K562 treated with DMSO at 1 percent for 12 hours (cell line): ENCODE data around the gene MAN1B1. TPM values are rescaled to one million over a fixed set of nuclear protein-coding genes. Genes with fewer than 3 reads are reported as not detected.

Experiments
- total RNA-seq: library from RNA; unstranded; fragments of 300-600 nt; gene quantifications from 2 replicates; pipeline ENCODE4 v1.2.3, GENCODE V29; 2022; ENCODE audit not compliant: insufficient read depth

Gene MAN1B1
- 47.0 and 51.4 TPM in 2 replicates for total RNA-seq

GRCh38 chr9:137086531-137087408 lies at the start of gene MAN1B1:
Gene MAN1B1, plus strand, starts transcription at chr9:137086985. Its CDS starts 15 bp downstream, at chr9:137087000.

GRCh38 chr9:137046088-137046787 lies 40.5 kb upstream of the MAN1B1 start, which contains the start of gene NPDC1:
Gene NPDC1, minus strand, starts transcription at chr9:137046177. Its CDS starts 188 bp downstream, at chr9:137045989.

DNA sequence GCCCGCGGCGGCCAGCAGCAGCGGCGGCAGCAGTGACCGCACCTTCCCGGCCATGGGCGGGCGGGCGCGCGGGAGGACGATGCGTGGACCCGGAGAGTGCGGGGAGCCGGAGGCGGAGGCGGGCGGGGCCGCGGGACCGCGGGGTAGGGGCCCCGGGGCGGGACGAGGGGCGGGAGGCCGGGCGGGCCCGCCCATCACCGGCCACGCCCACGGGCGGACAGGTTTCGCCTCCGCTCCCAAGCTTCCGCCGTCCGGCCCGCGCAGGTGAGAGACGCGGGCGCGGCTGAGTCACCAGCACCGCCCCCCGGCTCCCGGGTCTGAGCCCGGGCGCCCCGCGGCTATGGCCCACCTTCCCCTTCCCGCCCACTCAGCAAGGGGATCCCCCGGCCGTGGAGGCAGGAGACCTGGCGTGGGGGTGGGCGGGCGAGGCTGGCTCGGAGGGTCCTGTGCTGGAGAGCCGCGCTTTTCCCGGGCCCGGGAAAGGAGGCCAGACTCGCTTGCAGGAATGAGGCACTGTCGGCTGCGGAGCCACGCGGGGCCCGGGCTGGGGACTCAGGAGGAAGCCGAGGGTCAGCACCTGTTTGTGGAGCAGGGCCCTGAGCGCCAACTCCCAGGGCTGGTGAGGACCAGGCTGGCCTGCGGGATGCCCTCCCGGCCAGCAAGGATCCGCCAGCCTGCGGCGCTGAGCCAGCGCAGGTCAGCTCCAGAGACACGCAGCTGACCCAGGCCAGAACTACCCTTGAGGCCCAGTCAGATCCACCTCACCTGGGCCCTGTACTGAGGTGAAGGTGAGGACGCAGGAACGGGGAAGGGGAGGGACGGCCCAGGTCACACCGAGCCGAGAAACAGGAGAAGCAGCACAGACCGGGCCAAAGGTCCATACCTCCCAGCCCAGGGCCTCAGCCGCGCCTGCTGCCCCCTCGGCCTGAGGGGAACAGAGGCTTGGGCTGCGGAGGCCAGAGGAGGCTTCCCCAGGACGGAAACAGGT lies 32.5 kb upstream of the MAN1B1 start, which contains the start of gene ENTPD2:
Gene ENTPD2 (minus strand): TSS at position 118 of the 988 bp plus-strand sequence. CDS start 64 bp downstream, at position 54.

GRCh38 chr9:137070201-137070905 lies 16.4 kb upstream of the MAN1B1 start, which contains the start of gene SAPCD2:
Gene SAPCD2, minus strand, starts transcription at chr9:137070557. Its CDS starts 97 bp downstream, at chr9:137070460.

DNA sequence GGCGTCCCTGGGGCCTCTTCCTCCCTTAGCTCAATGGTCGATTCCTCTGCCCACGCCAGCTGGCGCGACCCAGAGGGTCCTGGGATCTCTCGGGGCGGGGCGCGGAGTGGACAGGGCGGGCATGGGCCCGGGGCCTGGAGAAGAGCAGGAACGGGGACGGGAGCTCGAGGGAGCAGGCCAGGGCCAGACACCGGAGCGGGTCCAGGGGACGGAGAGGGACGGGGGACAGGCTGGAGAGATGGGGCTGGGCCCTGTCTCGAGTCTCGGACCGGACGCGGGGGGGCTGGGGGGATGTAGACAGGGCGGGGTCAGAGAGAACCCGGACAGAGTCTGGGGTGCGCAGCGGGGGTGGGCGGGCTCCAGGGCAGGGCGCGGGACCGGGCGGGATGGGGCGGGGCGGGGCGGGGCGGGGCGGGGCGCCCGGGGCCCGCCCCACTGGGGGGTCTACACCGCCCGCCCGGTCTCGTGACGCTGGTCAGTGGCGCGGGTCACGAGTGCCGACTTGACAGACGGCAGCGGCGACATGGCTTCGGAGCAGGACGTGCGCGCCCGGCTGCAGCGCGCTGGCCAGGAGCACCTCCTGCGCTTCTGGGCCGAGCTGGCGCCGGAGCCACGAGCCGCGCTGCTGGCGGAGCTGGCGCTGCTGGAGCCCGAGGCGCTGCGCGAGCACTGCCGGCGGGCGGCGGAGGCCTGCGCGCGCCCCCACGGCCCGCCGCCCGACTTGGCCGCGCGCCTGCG lies 9.6 kb upstream of the MAN1B1 start, which contains the start of gene UAP1L1:
Gene UAP1L1 (plus strand): TSS at position 508 of the 738 bp plus-strand sequence. CDS start 16 bp downstream, at position 524.

DNA sequence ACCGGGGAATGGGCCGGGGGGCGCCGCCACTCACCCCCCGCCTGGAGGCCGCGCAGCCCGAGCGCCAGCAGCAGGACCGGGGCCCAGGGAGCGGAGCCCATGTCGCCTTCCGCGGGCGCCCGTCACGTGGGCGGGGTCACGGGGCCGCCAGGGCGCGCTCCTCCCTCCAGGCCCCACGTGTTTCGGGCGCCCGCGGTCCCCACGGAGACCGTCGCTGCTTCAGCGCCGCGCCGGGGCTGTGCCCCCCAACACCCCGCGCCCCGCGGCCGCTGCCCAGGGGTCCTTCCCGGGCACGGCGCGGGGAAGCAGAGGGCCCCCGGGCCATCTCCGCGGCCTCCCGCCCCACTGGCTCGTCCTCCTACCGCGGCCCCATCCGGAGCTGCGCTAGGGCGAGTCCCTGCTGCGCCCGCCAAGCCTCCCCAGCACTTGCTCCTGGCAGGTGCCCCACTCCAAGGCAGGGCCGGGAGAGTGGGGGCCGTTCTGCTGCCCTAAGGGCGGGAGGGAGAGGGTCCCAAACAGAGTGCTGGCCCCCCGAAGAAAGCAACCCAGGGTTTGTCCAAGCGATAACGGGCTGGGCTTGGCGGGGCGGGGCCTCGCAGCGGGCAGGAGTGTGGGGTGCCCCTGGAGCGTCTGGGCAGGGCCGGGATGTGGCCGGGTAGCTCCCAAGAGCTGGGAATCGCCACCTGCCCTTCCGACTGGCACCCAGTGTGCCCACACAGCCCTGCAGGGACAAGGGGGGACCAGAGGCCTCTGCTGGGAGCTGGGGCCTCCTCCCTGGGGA lies 28.0 kb downstream of the MAN1B1 start, which contains the start of gene DPP7:
Gene DPP7 (minus strand): TSS at position 121 of the 781 bp plus-strand sequence. CDS start 20 bp downstream, at position 101.

GRCh38 chr9:137138722-137139467 lies 52.1 kb downstream of the MAN1B1 start, which contains the start of gene GRIN1:
Gene GRIN1, plus strand, starts transcription at chr9:137139154. Its CDS starts 333 bp downstream, at chr9:137139487.

Other genes with a start within 250 kb of the MAN1B1 start
- gene AJM1, start 244.5 kb upstream of the MAN1B1 start, total RNA-seq = 6.5 and 14.3 TPM in 2 replicates
- gene PHPT1, start 237.6 kb upstream of the MAN1B1 start, total RNA-seq = 119 and 244 TPM in 2 replicates
- 3.4 and 3.6 TPM in 2 replicates for gene MAMDC4, start 234.6 kb upstream of the MAN1B1 start, total RNA-seq
- 551 and 781 TPM in 2 replicates for gene EDF1, start 220.7 kb upstream of the MAN1B1 start, total RNA-seq
- 25.9 and 33.7 TPM in 2 replicates for gene TRAF2, start 200.5 kb upstream of the MAN1B1 start, total RNA-seq
- 126 and 129 TPM in 2 replicates for gene FBXW5, start 142.2 kb upstream of the MAN1B1 start, total RNA-seq
- gene C8G, start 141.7 kb upstream of the MAN1B1 start, total RNA-seq = not detected in 2 replicates
- not detected in 2 replicates for gene LCN12, start 134.7 kb upstream of the MAN1B1 start, total RNA-seq
- gene PTGDS, start 109.5 kb upstream of the MAN1B1 start, total RNA-seq = 12.3 and 16.0 TPM in 2 replicates
- not detected in 2 replicates for gene LCNL1, start 104.0 kb upstream of the MAN1B1 start, total RNA-seq
- 91.4 and 99.8 TPM in 2 replicates for gene PAXX, start 94.6 kb upstream of the MAN1B1 start, total RNA-seq
- gene CLIC3, start 90.4 kb upstream of the MAN1B1 start, total RNA-seq = not detected in 2 replicates
- 5.4 and 10.9 TPM in 2 replicates for gene ABCA2, start 58.7 kb upstream of the MAN1B1 start, total RNA-seq
- not detected in 2 replicates for gene FUT7, start 54.9 kb upstream of the MAN1B1 start, total RNA-seq
- 1.0 and 4.3 TPM in 2 replicates for gene NPDC1, start 40.8 kb upstream of the MAN1B1 start, total RNA-seq
- gene ENTPD2, start 32.9 kb upstream of the MAN1B1 start, total RNA-seq = not detected in 2 replicates
- 17.4 and 28.8 TPM in 2 replicates for gene SAPCD2, start 16.4 kb upstream of the MAN1B1 start, total RNA-seq
- gene UAP1L1, start 9.5 kb upstream of the MAN1B1 start, total RNA-seq = 5.9 and 8.8 TPM in 2 replicates
- 194 and 200 TPM in 2 replicates for gene DPP7, start 27.7 kb downstream of the MAN1B1 start, total RNA-seq
- 0.85 TPM in 1 of 2 replicates, not detected in the other for gene GRIN1, start 52.2 kb downstream of the MAN1B1 start, total RNA-seq
- not detected in 2 replicates for gene LRRC26, start 83.1 kb downstream of the MAN1B1 start, total RNA-seq
- not detected in 2 replicates for gene TMEM210, start 85.1 kb downstream of the MAN1B1 start, total RNA-seq
- 35.8 and 51.1 TPM in 2 replicates for gene ANAPC2, start 101.6 kb downstream of the MAN1B1 start, total RNA-seq
- 138 and 226 TPM in 2 replicates for gene SSNA1, start 101.7 kb downstream of the MAN1B1 start, total RNA-seq
- gene TPRN, start 113.8 kb downstream of the MAN1B1 start, total RNA-seq = 23.4 and 26.9 TPM in 2 replicates
- gene TMEM203, start 118.7 kb downstream of the MAN1B1 start, total RNA-seq = 54.3 and 56.7 TPM in 2 replicates
- 12.6 and 31.3 TPM in 2 replicates for gene NDOR1, start 118.7 kb downstream of the MAN1B1 start, total RNA-seq
- gene RNF208, start 135.3 kb downstream of the MAN1B1 start, total RNA-seq = 7.4 and 10.2 TPM in 2 replicates
- gene CYSRT1, start 138.2 kb downstream of the MAN1B1 start, total RNA-seq = 0.98 TPM in 1 of 2 replicates, not detected in the other
- not detected in 2 replicates for gene RNF224, start 140.5 kb downstream of the MAN1B1 start, total RNA-seq
- not detected in 2 replicates for gene SLC34A3, start 143.9 kb downstream of the MAN1B1 start, total RNA-seq
- 804 and 847 TPM in 2 replicates for gene TUBB4B, start 154.3 kb downstream of the MAN1B1 start, total RNA-seq
- not detected in 2 replicates for gene STPG3, start 164.3 kb downstream of the MAN1B1 start, total RNA-seq
- gene NELFB, start 168.3 kb downstream of the MAN1B1 start, total RNA-seq = 77.5 and 88.0 TPM in 2 replicates
- 52.4 and 66.1 TPM in 2 replicates for gene TOR4A, start 190.7 kb downstream of the MAN1B1 start, total RNA-seq
- gene NRARP, start 215.3 kb downstream of the MAN1B1 start, total RNA-seq = 15.8 and 25.4 TPM in 2 replicates